Measurements from ENCODE around the gene LRRC71. TPM values are rescaled to one million over a fixed set of nuclear protein-coding genes. Genes with fewer than 3 reads are reported as not detected.

Gene LRRC71
- total RNA-seq, 2 experiments from 2014 or later, result not detected

- POLR2A ChIA-PET, result no interaction called here
- TF ChIP-seq CTCF (IDR thresholded peaks at IDR 0.05), result no peak
- peaks cover 0 to 5% of the 10 kb centered on the region in 2 experiments for H3K9me3 ChIP-seq (ENCODE audit: control insufficient read depth in 1 of 2, insufficient read depth in 1 of 2, low read length in 2 of 2)
- Mint-ChIP-seq H3K9me3 (no peaks in the 10 kb centered on the region), H3K4me1 (ENCODE audit: low read depth) (peaks cover 35% of the 10 kb centered on the region), H3K27me3 (no peaks in the 10 kb centered on the region), H3K4me3 (no peak overlapping the region), H3K36me3 (ENCODE audit: low read depth) (peaks cover 92% of the 10 kb centered on the region), H3K27ac (no peak overlapping the region)
- H3K27ac ChIP-seq (ENCODE audit: low read depth in 1 of 2, low read length in 2 of 2), result no peak overlapping the region
- intact Hi-C loops (cut with DNase I, micrococcal nuclease), result no loop called here
- H3K4me1 ChIP-seq (ENCODE audit: insufficient read depth, low read length), result peaks cover 17% of the 10 kb centered on the region
- no peaks in the 10 kb centered on the region for H3K27me3 ChIP-seq (ENCODE audit: control insufficient read depth in 1 of 2, insufficient read depth in 2 of 2, low read length in 2 of 2)
- no peak for DNase-seq
- peaks cover 53% of the 10 kb centered on the region for H3K36me3 ChIP-seq (ENCODE audit: insufficient read depth, low read length)
- CTCF ChIA-PET, result no interaction called here
- no peak for ATAC-seq (ENCODE audit: poor library complexity)
- H3K4me3 ChIP-seq (ENCODE audit: low read length), result no peak overlapping the region
Observed at GRCh38 chr1:156957634-156958033, 37.2 kb downstream of the LRRC71 start.

GRCh38 chr1:156958247-156958714, 37.8 kb downstream of the LRRC71 start:
- ChIA-PET POLR2A (no interaction called here), CTCF (no interaction called here)
- peaks cover 53% of the 10 kb centered on the region for H3K36me3 ChIP-seq (ENCODE audit: insufficient read depth, low read length)
- H3K9me3 Mint-ChIP-seq, result no peaks in the 10 kb centered on the region
- DNase-seq (no peak), ATAC-seq (ENCODE audit: poor library complexity) (no peak)
- peaks cover 0 to 6% of the 10 kb centered on the region in 2 experiments for H3K9me3 ChIP-seq (ENCODE audit: control insufficient read depth in 1 of 2, insufficient read depth in 1 of 2, low read length in 2 of 2)
- intact Hi-C loops (cut with DNase I, micrococcal nuclease), result no loop called here
- no peak overlapping the region for H3K4me3 Mint-ChIP-seq
- H3K27ac ChIP-seq (ENCODE audit: low read depth in 1 of 2, low read length in 2 of 2), result no peak overlapping the region
- no peak for TF ChIP-seq CTCF (IDR thresholded peaks at IDR 0.05)
- H3K4me1 Mint-ChIP-seq (ENCODE audit: low read depth), result peaks cover 41% of the 10 kb centered on the region
- no peak overlapping the region for H3K4me3 ChIP-seq (ENCODE audit: low read length)
- peaks cover 24% of the 10 kb centered on the region for H3K4me1 ChIP-seq (ENCODE audit: insufficient read depth, low read length)
- H3K27ac Mint-ChIP-seq, result no peak overlapping the region
- peaks cover 91% of the 10 kb centered on the region for H3K36me3 Mint-ChIP-seq (ENCODE audit: low read depth)
- H3K27me3 ChIP-seq (ENCODE audit: control insufficient read depth in 1 of 2, insufficient read depth in 2 of 2, low read length in 2 of 2), result no peaks in the 10 kb centered on the region
- H3K27me3 Mint-ChIP-seq, result no peaks in the 10 kb centered on the region

- peaks cover 95% of the 10 kb centered on the region for H3K36me3 Mint-ChIP-seq (ENCODE audit: low read depth)
- no peak overlapping the region for H3K4me3 ChIP-seq (ENCODE audit: low read length)
- H3K4me1 ChIP-seq (ENCODE audit: insufficient read depth, low read length), result peaks cover 33% of the 10 kb centered on the region
- POLR2A ChIA-PET, result no interaction called here
- CTCF ChIA-PET, result no interaction called here
- no peak overlapping the region for H3K27ac ChIP-seq (ENCODE audit: low read depth in 1 of 2, low read length in 2 of 2)
- no peaks in the 10 kb centered on the region for H3K9me3 Mint-ChIP-seq
- H3K27ac Mint-ChIP-seq, result no peak overlapping the region
- no peak overlapping the region for H3K4me3 Mint-ChIP-seq
- no peak for TF ChIP-seq CTCF (IDR thresholded peaks at IDR 0.05)
- peaks cover 48% of the 10 kb centered on the region for H3K36me3 ChIP-seq (ENCODE audit: insufficient read depth, low read length)
- intact Hi-C loops (cut with DNase I, micrococcal nuclease), result no loop called here
- H3K4me1 Mint-ChIP-seq (ENCODE audit: low read depth), result peaks cover 52% of the 10 kb centered on the region
- no peaks in the 10 kb centered on the region for H3K27me3 ChIP-seq (ENCODE audit: control insufficient read depth in 1 of 2, insufficient read depth in 2 of 2, low read length in 2 of 2)
- no peaks in the 10 kb centered on the region for H3K27me3 Mint-ChIP-seq
- peaks cover 0 to 6% of the 10 kb centered on the region in 2 experiments for H3K9me3 ChIP-seq (ENCODE audit: control insufficient read depth in 1 of 2, insufficient read depth in 1 of 2, low read length in 2 of 2)
- ATAC-seq (ENCODE audit: poor library complexity) (no peak), DNase-seq (no peak)
Observed at GRCh38 chr1:156959414-156959813, 39.0 kb downstream of the LRRC71 start.
